ENCODE measurements around the gene IMP3. TPM values are rescaled to one million over a fixed set of nuclear protein-coding genes. Genes with fewer than 3 reads are reported as not detected.

Gene IMP3
- total and polyA plus RNA-seq, 4 donors: 45.2 to 94.8 (median 69.6) TPM

GRCh38 chr15:75606711-75607699 lies 33.0 kb downstream of the IMP3 start:
- peaks cover 21 to 53% (median 42%) of the 10 kb centered on the region in 4 donors for H3K36me3 ChIP-seq (ENCODE audit: control insufficient read depth in 4 of 4, insufficient read depth in 3 of 4, low read depth in 1 of 4, low read length in 3 of 4)
- peak; percentile 59 for DNase-seq (ENCODE audit: low spot score)
- 83% methylated on average over 6 of the region's 6 CpGs for WGBS

DNA sequence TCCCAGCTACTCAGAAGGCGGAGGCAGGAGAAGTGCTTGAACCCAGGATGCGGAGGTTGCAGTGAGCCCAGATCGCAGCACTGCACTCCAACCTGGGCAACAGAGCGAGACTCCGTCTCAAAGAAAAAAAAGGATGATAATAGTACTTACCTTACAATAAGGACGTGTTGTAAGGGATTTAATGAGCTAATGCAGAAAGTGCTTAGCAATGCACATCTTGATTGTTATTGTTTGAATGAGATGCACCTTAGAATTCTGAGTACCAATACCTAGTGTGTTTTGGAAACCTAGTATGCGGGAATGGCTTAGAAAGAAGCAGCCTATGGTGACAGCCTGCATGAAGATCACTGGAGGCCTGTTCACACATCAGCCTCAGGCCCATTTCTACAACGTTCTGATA lies 34.0 kb downstream of the IMP3 start:
- no peak overlapping the region for H3K9ac ChIP-seq (ENCODE audit: low read depth in 1 of 2, low read length in 2 of 2)
- H3K27ac ChIP-seq (ENCODE audit: low read depth in 1 of 2, low read length in 2 of 2): no peak overlapping the region
- no peaks in the 10 kb centered on the region for H3K9me3 ChIP-seq (ENCODE audit: control insufficient read depth in 4 of 4, low read length in 3 of 4)
- no peaks in the 10 kb centered on the region for H3K27me3 ChIP-seq (ENCODE audit: control insufficient read depth in 4 of 4, insufficient read depth in 4 of 4, low read length in 3 of 4)
- no peak for TF ChIP-seq TAF1 (conservative IDR thresholded peaks at IDR 0.05)
- TF ChIP-seq, protein P1, sequence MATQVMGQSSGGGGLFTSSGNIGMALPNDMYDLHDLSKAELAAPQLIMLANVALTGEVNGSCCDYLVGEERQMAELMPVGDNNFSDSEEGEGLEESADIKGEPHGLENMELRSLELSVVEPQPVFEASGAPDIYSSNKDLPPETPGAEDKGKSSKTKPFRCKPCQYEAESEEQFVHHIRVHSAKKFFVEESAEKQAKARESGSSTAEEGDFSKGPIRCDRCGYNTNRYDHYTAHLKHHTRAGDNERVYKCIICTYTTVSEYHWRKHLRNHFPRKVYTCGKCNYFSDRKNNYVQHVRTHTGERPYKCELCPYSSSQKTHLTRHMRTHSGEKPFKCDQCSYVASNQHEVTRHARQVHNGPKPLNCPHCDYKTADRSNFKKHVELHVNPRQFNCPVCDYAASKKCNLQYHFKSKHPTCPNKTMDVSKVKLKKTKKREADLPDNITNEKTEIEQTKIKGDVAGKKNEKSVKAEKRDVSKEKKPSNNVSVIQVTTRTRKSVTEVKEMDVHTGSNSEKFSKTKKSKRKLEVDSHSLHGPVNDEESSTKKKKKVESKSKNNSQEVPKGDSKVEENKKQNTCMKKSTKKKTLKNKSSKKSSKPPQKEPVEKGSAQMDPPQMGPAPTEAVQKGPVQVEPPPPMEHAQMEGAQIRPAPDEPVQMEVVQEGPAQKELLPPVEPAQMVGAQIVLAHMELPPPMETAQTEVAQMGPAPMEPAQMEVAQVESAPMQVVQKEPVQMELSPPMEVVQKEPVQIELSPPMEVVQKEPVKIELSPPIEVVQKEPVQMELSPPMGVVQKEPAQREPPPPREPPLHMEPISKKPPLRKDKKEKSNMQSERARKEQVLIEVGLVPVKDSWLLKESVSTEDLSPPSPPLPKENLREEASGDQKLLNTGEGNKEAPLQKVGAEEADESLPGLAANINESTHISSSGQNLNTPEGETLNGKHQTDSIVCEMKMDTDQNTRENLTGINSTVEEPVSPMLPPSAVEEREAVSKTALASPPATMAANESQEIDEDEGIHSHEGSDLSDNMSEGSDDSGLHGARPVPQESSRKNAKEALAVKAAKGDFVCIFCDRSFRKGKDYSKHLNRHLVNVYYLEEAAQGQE (IDR thresholded peaks at IDR 0.05): no peak
- no peak for TF ChIP-seq YY1 (IDR thresholded peaks at IDR 0.05)
- no peak for TF ChIP-seq NR2F2 (IDR thresholded peaks at IDR 0.05)
- no peak for TF ChIP-seq MAX (IDR thresholded peaks at IDR 0.05)
- TF ChIP-seq RAD21 (IDR thresholded peaks at IDR 0.05): no peak
- H3K4me1 ChIP-seq (ENCODE audit: control insufficient read depth in 4 of 4, insufficient read depth in 4 of 4, low read length in 3 of 4): no peaks in the 10 kb centered on the region
- H3K4me3 ChIP-seq (ENCODE audit: low read depth in 1 of 3, low read length in 3 of 3): no peak overlapping the region
- no peak for DNase-seq (ENCODE audit: low spot score)
- 94% methylated on average over 8 of the region's 8 CpGs for WGBS
- H3K36me3 ChIP-seq (ENCODE audit: control insufficient read depth in 4 of 4, insufficient read depth in 3 of 4, low read depth in 1 of 4, low read length in 3 of 4): peaks cover 15 to 50% (median 42%) of the 10 kb centered on the region in 4 donors

More at GRCh38 chr15:75606711-75607699, 33.0 kb downstream of the IMP3 start:
- Histone ChIP-seq H3K27me3 (ENCODE audit: control insufficient read depth in 4 of 4, insufficient read depth in 4 of 4, low read length in 3 of 4) (no peaks in the 10 kb centered on the region), H3K27ac (ENCODE audit: low read depth in 1 of 2, low read length in 2 of 2) (no peak overlapping the region), H3K4me1 (ENCODE audit: control insufficient read depth in 4 of 4, insufficient read depth in 4 of 4, low read length in 3 of 4) (no peaks in the 10 kb centered on the region), H3K9me3 (ENCODE audit: control insufficient read depth in 4 of 4, low read length in 3 of 4) (no peaks in the 10 kb centered on the region), H3K9ac (ENCODE audit: low read depth in 1 of 2, low read length in 2 of 2) (no peak overlapping the region), H3K4me3 (ENCODE audit: low read depth in 1 of 3, low read length in 3 of 3) (no peak overlapping the region)
- TF ChIP-seq TAF1 (conservative IDR thresholded peaks at IDR 0.05) (no peak), EGR1 (IDR thresholded peaks at IDR 0.05; ENCODE audit: low read depth in 2 of 2) (no peak), JUND (IDR thresholded peaks at IDR 0.05) (no peak)
- TF ChIP-seq, protein P2, sequence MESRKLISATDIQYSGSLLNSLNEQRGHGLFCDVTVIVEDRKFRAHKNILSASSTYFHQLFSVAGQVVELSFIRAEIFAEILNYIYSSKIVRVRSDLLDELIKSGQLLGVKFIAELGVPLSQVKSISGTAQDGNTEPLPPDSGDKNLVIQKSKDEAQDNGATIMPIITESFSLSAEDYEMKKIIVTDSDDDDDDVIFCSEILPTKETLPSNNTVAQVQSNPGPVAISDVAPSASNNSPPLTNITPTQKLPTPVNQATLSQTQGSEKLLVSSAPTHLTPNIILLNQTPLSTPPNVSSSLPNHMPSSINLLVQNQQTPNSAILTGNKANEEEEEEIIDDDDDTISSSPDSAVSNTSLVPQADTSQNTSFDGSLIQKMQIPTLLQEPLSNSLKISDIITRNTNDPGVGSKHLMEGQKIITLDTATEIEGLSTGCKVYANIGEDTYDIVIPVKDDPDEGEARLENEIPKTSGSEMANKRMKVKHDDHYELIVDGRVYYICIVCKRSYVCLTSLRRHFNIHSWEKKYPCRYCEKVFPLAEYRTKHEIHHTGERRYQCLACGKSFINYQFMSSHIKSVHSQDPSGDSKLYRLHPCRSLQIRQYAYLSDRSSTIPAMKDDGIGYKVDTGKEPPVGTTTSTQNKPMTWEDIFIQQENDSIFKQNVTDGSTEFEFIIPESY (IDR thresholded peaks at IDR 0.05): no peak

DNA sequence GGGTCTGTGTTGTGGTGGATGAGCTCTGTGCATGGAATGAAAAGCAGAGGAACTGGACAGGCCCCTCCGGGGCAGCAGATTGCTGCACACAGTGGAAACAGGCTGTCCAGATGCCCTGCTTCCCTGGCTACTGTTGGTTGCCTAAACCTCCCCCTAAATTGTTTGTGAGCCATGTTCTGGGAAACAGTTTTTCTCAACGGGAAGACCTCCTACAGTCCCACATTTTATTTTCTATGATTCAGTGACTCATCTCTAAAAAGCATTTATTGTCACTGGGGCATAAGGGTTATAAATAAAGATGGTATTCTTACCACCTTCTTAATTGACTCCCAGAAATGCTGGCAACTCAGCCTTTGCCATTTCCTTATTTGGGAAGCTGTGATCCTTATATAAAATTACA lies 40.6 kb downstream of the IMP3 start:
- no peak for DNase-seq (ENCODE audit: low spot score)
- Histone ChIP-seq H3K27me3 (ENCODE audit: control insufficient read depth in 4 of 4, insufficient read depth in 4 of 4, low read length in 3 of 4) (no peaks in the 10 kb centered on the region), H3K9ac (ENCODE audit: low read depth in 1 of 2, low read length in 2 of 2) (no peak overlapping the region), H3K9me3 (ENCODE audit: control insufficient read depth in 4 of 4, low read length in 3 of 4) (no peaks in the 10 kb centered on the region), H3K36me3 (ENCODE audit: control insufficient read depth in 4 of 4, insufficient read depth in 3 of 4, low read depth in 1 of 4, low read length in 3 of 4) (peaks cover 3 to 16% (median 13%) of the 10 kb centered on the region in 4 donors), H3K27ac (ENCODE audit: low read depth in 1 of 2, low read length in 2 of 2) (no peak overlapping the region), H3K4me1 (ENCODE audit: control insufficient read depth in 4 of 4, insufficient read depth in 4 of 4, low read length in 3 of 4) (peaks cover 5 to 29% (median 20%) of the 10 kb centered on the region in 4 donors), H3K4me3 (ENCODE audit: low read depth in 1 of 3, low read length in 3 of 3) (no peak overlapping the region)
- WGBS: 76% methylated on average over 2 of the region's 2 CpGs
- TF ChIP-seq GABPA (IDR thresholded peaks at IDR 0.05 in 1 of 2, conservative IDR thresholded peaks at IDR 0.05 in 1 of 2): no peak
- TF ChIP-seq TAF1 (conservative IDR thresholded peaks at IDR 0.05): no peak
- no peak for TF ChIP-seq FOXA1 (IDR thresholded peaks at IDR 0.05)
- TF ChIP-seq, protein P2 (IDR thresholded peaks at IDR 0.05): no peak
- no peak for TF ChIP-seq RAD21 (IDR thresholded peaks at IDR 0.05)
- no peak for TF ChIP-seq NR2F2 (IDR thresholded peaks at IDR 0.05)
- no peak for TF ChIP-seq SP1 (IDR thresholded peaks at IDR 0.05)
- TF ChIP-seq RXRA (IDR thresholded peaks at IDR 0.05): no peak
- no peak for TF ChIP-seq EGR1 (IDR thresholded peaks at IDR 0.05; ENCODE audit: low read depth in 2 of 2)
